ENCODE measurements around the gene PRUNE2.

PRUNE2 gene

GRCh38 chr9:76571288-76571687, 334.6 kb downstream of the PRUNE2 start:
- no peak for DNase-seq

GRCh38 chr9:76570826-76571225, 335.1 kb downstream of the PRUNE2 start:
- DNase-seq = no peak

GRCh38 chr9:76567086-76567485, 338.8 kb downstream of the PRUNE2 start:
- no peak for DNase-seq

- DNase-seq = no peak
Measured at GRCh38 chr9:76564297-76564696, 341.6 kb downstream of the PRUNE2 start.

GRCh38 chr9:76562511-76562911, 343.4 kb downstream of the PRUNE2 start:
- no peak for DNase-seq

GRCh38 chr9:76561900-76562299, 344.0 kb downstream of the PRUNE2 start:
- no peak for DNase-seq

Data from right kidney (tissue), 1 donor.